ENCODE data around the gene RAD51B. TPM values are rescaled to one million over a fixed set of nuclear protein-coding genes. Genes with fewer than 3 reads are reported as not detected.
"Not testable (repeated sequence)": the region's sequence is repeated elsewhere in the genome, so short reads cannot be mapped to it uniquely, and the experiment has no call there.

The RAD51B gene
- total RNA-seq, 5 donors from 2014 or later (not counting 1 experiment from before 2014, with no cell fraction given), result 25.4 to 47.9 (median 30.0) TPM

DNA sequence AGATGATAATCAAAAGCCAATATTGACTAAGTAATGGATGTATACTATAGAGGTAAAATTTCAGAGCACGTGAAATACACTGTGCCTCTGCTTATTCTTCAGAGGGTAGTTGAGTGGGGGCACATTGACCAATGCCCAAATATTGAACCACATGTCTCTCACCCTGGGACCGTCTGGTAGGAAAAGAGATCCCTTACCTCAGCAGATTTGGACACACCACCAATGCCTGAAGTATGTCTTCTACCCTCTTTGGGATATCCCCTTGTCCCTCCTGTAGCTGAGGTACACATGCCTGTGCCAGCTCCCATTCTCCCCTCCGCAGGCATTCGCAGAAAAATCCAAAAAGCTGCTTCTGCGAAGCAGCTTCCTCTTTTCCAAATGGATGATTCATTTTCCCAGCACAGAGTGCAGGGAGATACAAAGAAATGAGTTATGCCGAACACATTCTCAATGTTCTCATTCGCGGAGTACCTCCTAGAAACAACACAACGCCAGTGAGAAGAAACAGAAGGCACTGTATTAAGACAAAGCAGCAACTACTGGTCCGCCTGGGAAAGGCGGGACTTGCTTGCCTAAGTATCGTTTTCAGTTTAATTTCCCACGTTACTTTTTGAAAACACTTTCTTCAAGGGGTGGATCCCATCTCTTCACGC lies 3.9 kb upstream of the RAD51B start:
- Mint-ChIP-seq H3K9me3 (no peaks in the 10 kb centered on the region), H3K4me1 (peaks cover 39 to 58% (median 51%) of the 10 kb centered on the region in 3 donors), H3K4me3 (peak overlapping the region; percentile 90 to 96 (median 95)), H3K36me3 (peaks cover 13% of the 10 kb centered on the region), H3K27me3 (no peaks in the 10 kb centered on the region), H3K27ac (peak overlapping the region; percentile 87 to 98)
- H3K4me3 ChIP-seq (ENCODE audit: control insufficient read depth in 1 of 2, extremely low read depth in 1 of 2, low read length in 1 of 2), result peak overlapping the region; percentile 59 to 86
- no peaks in the 10 kb centered on the region for H3K27me3 ChIP-seq (replicated peaks in 1 of 2; ENCODE audit: control insufficient read depth in 2 of 2, extremely low read depth in 1 of 2, insufficient read depth in 2 of 2, low read length in 1 of 2)
- ChIA-PET POLR2A (interaction anchor here in 1 of 2 donors (0.9 kb wide), 1 partner anchor 470 kb away, joined by 5 read pairs; no protein-coding TSS in a partner anchor), CTCF (interaction anchor here in 1 of 2 donors (0.8 to 1.5 kb wide), 3 partner anchors 456 to 1000 kb away, joined by 3 to 5 read pairs (median 3); partner anchors contain the start of gene ATP6V1D)
- no peak for ATAC-seq (replicated peaks in 1 of 4)
- no peak overlapping the region for H3K27ac ChIP-seq (ENCODE audit: low read length)
- 31% methylated on average over 7 of the region's 14 CpGs for WGBS (ENCODE audit: insufficient coverage)
- H3K4me1 ChIP-seq (ENCODE audit: control insufficient read depth in 1 of 2, extremely low read depth in 1 of 2, insufficient read depth in 2 of 2, low read length in 2 of 2), result peaks cover 18 to 30% of the 10 kb centered on the region in 2 experiments
- DNase-seq, result peak in 1 of 35 experiments; percentile 31
- no peaks in the 10 kb centered on the region for H3K9me3 ChIP-seq
- peaks cover 0 to 13% of the 10 kb centered on the region in 2 donors for H3K36me3 ChIP-seq (ENCODE audit: control insufficient read depth in 2 of 2, extremely low read depth in 1 of 2, insufficient read depth in 1 of 2, low read length in 1 of 2)

DNA sequence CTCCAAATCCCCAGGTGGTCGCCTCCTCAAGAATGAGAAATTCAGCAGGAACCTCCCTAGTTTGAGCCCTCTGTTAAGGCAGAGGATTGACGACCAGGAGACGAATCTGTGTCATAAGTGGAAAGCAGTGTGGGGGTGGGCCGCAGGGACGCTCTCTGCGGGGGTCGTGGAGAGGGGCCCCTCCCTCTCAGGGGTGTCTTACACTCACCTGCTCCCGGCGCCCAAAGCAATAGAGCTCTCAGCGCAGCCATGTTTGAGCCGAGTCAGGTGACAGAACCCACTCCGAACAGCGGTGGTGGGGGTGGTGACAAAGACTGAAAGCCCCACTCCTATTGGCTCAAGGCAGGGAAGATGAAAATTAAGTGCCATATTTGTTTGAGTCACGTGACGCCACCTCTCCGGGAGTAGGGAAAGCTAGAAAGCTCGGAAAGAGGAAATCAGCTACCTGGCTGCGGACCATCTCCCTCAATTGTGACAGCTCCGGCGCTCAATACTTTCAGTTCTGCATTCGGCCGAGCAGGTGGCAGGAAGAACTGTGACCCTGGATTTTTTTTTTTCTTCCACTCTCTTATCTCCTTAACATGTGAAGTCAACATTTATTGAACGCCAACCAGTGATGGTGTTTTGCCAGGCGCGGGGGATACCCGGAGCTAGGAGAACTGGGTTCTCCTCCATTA lies 3.1 kb upstream of the RAD51B start, which contains the start of gene ZFYVE26:
Gene ZFYVE26 (minus strand): TSS at position 265 of the 677 bp plus-strand sequence. CDS start 627 bp downstream, outside the sequence.
- H3K27ac Mint-ChIP-seq, result peak within 1 kb of the TSS; percentile 87 to 98
- CTCF ChIA-PET, result interaction anchor here in 1 of 2 donors (0.8 to 1.5 kb wide), 3 partner anchors 457 to 999 kb away, joined by 3 to 5 read pairs (median 3); partner anchors contain the start of gene ATP6V1D
- WGBS (ENCODE audit: insufficient coverage), result 0% methylated on average over 13 of the region's 26 CpGs
- Histone ChIP-seq H3K36me3 (ENCODE audit: control insufficient read depth in 2 of 2, extremely low read depth in 1 of 2, insufficient read depth in 1 of 2, low read length in 1 of 2) (peaks cover 0 to 11% of the 10 kb centered on the region in 2 donors), H3K4me1 (ENCODE audit: control insufficient read depth in 1 of 2, extremely low read depth in 1 of 2, insufficient read depth in 2 of 2, low read length in 2 of 2) (peaks cover 22 to 30% of the 10 kb centered on the region in 2 experiments), H3K27ac (ENCODE audit: low read length) (peak within 1 kb of the TSS; percentile 67), H3K27me3 (replicated peaks in 1 of 2; ENCODE audit: control insufficient read depth in 2 of 2, extremely low read depth in 1 of 2, insufficient read depth in 2 of 2, low read length in 1 of 2) (no peaks in the 10 kb centered on the region), H3K4me3 (ENCODE audit: control insufficient read depth in 1 of 2, extremely low read depth in 1 of 2, low read length in 1 of 2) (peak within 1 kb of the TSS; percentile 59 to 86), H3K9me3 (no peaks in the 10 kb centered on the region)
- ATAC-seq (replicated peaks in 1 of 4) (peak; percentile 94 to 97 (median 96)), DNase-seq (peak; percentile 70 to 93 (median 86))
- peaks cover 42 to 63% (median 56%) of the 10 kb centered on the region in 3 donors for H3K4me1 Mint-ChIP-seq
- H3K27me3 Mint-ChIP-seq, result no peaks in the 10 kb centered on the region
- POLR2A ChIA-PET, result interaction anchor here in 1 of 2 donors (0.9 kb wide), 1 partner anchor 469 kb away, joined by 5 read pairs; no protein-coding TSS in a partner anchor
- peaks cover 11% of the 10 kb centered on the region for H3K36me3 Mint-ChIP-seq
- H3K4me3 Mint-ChIP-seq, result peak within 1 kb of the TSS; percentile 90 to 96 (median 95)
- no peaks in the 10 kb centered on the region for H3K9me3 Mint-ChIP-seq

DNA sequence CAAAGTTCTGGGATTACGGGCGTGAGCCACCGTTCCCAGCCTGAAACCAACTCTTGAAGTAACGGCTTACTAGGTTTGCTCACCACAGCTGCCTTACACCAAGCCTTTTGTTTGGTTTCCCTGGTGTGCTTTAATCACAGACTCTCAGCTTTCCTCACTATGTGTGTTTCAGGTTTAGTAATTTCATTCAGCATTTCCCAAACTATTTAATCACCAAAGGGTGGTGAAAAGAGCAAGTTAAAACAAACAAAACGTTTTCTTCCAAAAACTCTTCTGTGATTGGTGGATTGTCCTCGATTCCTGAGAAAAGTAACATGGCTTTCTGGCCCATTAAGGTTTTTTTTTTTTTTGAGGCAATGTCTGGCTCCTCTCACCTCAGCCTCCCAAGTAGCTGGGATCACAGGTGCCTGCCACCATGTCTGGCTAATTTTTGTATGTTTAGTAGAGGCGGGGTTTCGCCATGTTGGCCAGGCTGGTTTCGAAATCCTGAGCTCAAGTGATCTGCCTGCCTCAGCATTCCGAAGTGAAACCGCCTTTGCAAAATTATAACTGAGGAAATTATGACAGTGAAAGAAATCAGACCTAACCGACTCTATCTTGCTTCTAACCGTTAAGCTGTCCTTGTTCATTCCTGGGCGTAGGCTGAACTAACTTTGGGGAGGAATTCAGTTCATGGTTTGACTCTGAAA lies 1.7 kb upstream of the RAD51B start:
- H3K27me3 Mint-ChIP-seq, result no peaks in the 10 kb centered on the region
- no peaks in the 10 kb centered on the region for H3K9me3 ChIP-seq
- POLR2A ChIA-PET, result interaction anchor here (0.5 to 0.7 kb wide), 3 partner anchors 199 to 1336 kb away, joined by 3 to 5 read pairs (median 4); no protein-coding TSS in a partner anchor
- peaks cover 0 to under 1% of the 10 kb centered on the region in 2 donors for H3K36me3 ChIP-seq (ENCODE audit: control insufficient read depth in 2 of 2, extremely low read depth in 1 of 2, insufficient read depth in 1 of 2, low read length in 1 of 2)
- H3K36me3 Mint-ChIP-seq, result peaks cover 6% of the 10 kb centered on the region
- no peaks in the 10 kb centered on the region for H3K9me3 Mint-ChIP-seq
- DNase-seq (no peak), ATAC-seq (replicated peaks in 1 of 4) (no peak)
- H3K27me3 ChIP-seq (replicated peaks in 1 of 2; ENCODE audit: control insufficient read depth in 2 of 2, extremely low read depth in 1 of 2, insufficient read depth in 2 of 2, low read length in 1 of 2), result no peaks in the 10 kb centered on the region
- peaks cover 42 to 62% (median 54%) of the 10 kb centered on the region in 3 donors for H3K4me1 Mint-ChIP-seq
- CTCF ChIA-PET, result interaction anchor here in 1 of 2 donors (0.5 kb wide), 1 partner anchor 830 kb away, joined by 3 read pairs; no protein-coding TSS in a partner anchor
- no peak overlapping the region for H3K4me3 ChIP-seq (ENCODE audit: control insufficient read depth in 1 of 2, extremely low read depth in 1 of 2, low read length in 1 of 2)
- H3K27ac Mint-ChIP-seq, result no peak overlapping the region
- WGBS (ENCODE audit: insufficient coverage), result 99% methylated on average over 11 of the region's 14 CpGs
- H3K4me3 Mint-ChIP-seq, result peak overlapping the region; percentile 94 to 96 (median 94)
- H3K27ac ChIP-seq (ENCODE audit: low read length), result no peak overlapping the region
- H3K4me1 ChIP-seq (ENCODE audit: control insufficient read depth in 1 of 2, extremely low read depth in 1 of 2, insufficient read depth in 2 of 2, low read length in 2 of 2), result peaks cover 22 to 30% of the 10 kb centered on the region in 2 experiments

DNA sequence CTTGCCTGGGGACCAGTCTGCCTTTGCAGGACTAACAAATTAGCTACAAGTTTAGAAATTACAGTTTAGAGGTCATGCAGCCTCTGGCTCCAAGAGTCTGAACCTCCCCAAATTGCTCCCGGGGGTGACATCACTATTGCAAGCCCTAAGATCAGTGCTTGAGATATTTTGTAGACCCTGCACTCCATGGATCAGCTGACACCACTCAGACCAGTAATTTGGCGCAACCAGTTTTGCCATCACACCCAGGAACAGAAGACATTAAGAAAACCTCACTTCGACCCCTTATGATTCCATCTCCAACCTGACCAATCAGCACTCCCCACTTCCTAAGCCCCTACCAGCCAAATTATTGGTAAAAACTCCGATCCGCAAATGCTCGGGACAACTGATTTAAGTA lies 1.1 kb upstream of the RAD51B start:
- POLR2A ChIA-PET, result interaction anchor here in 1 of 2 donors (0.7 kb wide), 1 partner anchor 1335 kb away, joined by 4 read pairs; no protein-coding TSS in a partner anchor

DNA sequence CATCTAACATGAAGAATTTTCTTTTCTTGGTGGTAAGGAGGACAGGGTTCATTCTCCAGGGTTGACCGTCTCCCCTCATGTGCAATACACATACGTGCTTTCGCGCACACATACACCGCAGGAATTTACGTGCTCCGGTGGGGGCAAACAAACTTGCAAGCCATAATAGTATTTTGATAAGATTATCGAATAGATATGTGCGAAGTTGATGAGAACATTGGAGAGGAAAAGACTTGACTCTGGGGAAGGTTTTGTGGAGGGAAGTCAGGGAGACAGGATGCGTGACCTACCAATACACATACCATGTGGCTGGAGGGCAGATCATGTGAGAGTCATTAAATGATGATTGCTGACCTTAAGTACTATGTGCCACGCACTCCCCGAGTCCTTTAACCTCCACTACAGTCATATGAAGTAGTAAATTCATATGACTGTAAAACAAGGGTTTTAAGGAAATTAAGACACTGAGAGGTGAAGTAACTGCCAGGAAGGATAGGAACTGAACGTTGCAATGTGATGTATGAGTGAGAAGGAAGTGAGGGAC lies 921 bp downstream of the RAD51B start:
- Histone ChIP-seq H3K9me3 (no peaks in the 10 kb centered on the region), H3K4me3 (ENCODE audit: control insufficient read depth in 1 of 2, extremely low read depth in 1 of 2, low read length in 1 of 2) (peak overlapping the region; percentile 88 to 100), H3K36me3 (ENCODE audit: control insufficient read depth in 2 of 2, extremely low read depth in 1 of 2, insufficient read depth in 1 of 2, low read length in 1 of 2) (peaks cover 0 to 6% of the 10 kb centered on the region in 2 donors), H3K4me1 (ENCODE audit: control insufficient read depth in 1 of 2, extremely low read depth in 1 of 2, insufficient read depth in 2 of 2, low read length in 2 of 2) (peaks cover 14 to 25% of the 10 kb centered on the region in 2 experiments), H3K27ac (ENCODE audit: low read length) (no peak overlapping the region), H3K27me3 (replicated peaks in 1 of 2; ENCODE audit: control insufficient read depth in 2 of 2, extremely low read depth in 1 of 2, insufficient read depth in 2 of 2, low read length in 1 of 2) (no peaks in the 10 kb centered on the region)
- H3K27ac Mint-ChIP-seq, result peak overlapping the region in 1 of 2 donors; percentile 94
- DNase-seq, result peak in 1 of 35 experiments; percentile 19
- peaks cover 27 to 40% (median 36%) of the 10 kb centered on the region in 3 donors for H3K4me1 Mint-ChIP-seq
- ChIA-PET POLR2A (interaction anchor here in 1 of 2 donors (0.8 kb wide), 1 partner anchor 18 kb away, joined by 6 read pairs; no protein-coding TSS in a partner anchor), CTCF (interaction anchor here in 1 of 2 donors (0.5 to 0.8 kb wide), 2 partner anchors 18 to 1007 kb away, joined by 3 read pairs; no protein-coding TSS in a partner anchor)
- 45% methylated on average over 6 of the region's 13 CpGs for WGBS (ENCODE audit: insufficient coverage)
- H3K4me3 Mint-ChIP-seq, result peak overlapping the region; percentile 94 to 96 (median 94)
- H3K9me3 Mint-ChIP-seq, result no peaks in the 10 kb centered on the region
- H3K27me3 Mint-ChIP-seq, result no peaks in the 10 kb centered on the region
- peaks cover 6% of the 10 kb centered on the region for H3K36me3 Mint-ChIP-seq
- ATAC-seq (replicated peaks in 1 of 4), result no peak

More for the DNA sequence above, 1.1 kb upstream of the RAD51B start:
- H3K27me3 ChIP-seq (replicated peaks in 1 of 2; ENCODE audit: control insufficient read depth in 2 of 2, extremely low read depth in 1 of 2, insufficient read depth in 2 of 2, low read length in 1 of 2); ATAC-seq (replicated peaks in 1 of 4); H3K4me3 ChIP-seq (ENCODE audit: control insufficient read depth in 1 of 2, extremely low read depth in 1 of 2, low read length in 1 of 2); H3K27ac ChIP-seq (ENCODE audit: low read length); H3K36me3 Mint-ChIP-seq; H3K36me3 ChIP-seq (ENCODE audit: control insufficient read depth in 2 of 2, extremely low read depth in 1 of 2, insufficient read depth in 1 of 2, low read length in 1 of 2); CTCF ChIA-PET; H3K9me3 Mint-ChIP-seq; H3K27me3 Mint-ChIP-seq; DNase-seq; H3K9me3 ChIP-seq: not testable (repeated sequence)
- Mint-ChIP-seq H3K4me1 (peaks cover 42 to 59% (median 52%) of the 10 kb centered on the region in 3 donors), H3K4me3 (peak overlapping the region; percentile 94 to 96 (median 94)), H3K27ac (peak overlapping the region in 1 of 2 donors; percentile 71)
- 100% methylated on average over 4 of the region's 6 CpGs for WGBS (ENCODE audit: insufficient coverage)
- H3K4me1 ChIP-seq (ENCODE audit: control insufficient read depth in 1 of 2, extremely low read depth in 1 of 2, insufficient read depth in 2 of 2, low read length in 2 of 2), result peaks cover 22 to 30% of the 10 kb centered on the region in 2 experiments
